MG63 (cell line): ENCODE measurements around the gene CD247. TPM values are rescaled to one million over a fixed set of nuclear protein-coding genes. Genes with fewer than 3 reads are reported as not detected.

ENCODE experiments used
- DNase-seq: peaks from one replicate; pipeline ENCODE4 v3.0.0-alpha.2; 2020
- H3K27me3 ChIP-seq: fragments of 250-450 bp; sonication (Bioruptor Pico); 2 replicates; pipeline ENCODE4 v1.5.1; 2020; ENCODE audit warnings: mild to moderate bottlenecking, moderate library complexity
- H3K36me3 ChIP-seq: fragments of 250-450 bp; sonication (Bioruptor Pico); 2 replicates; pipeline ENCODE4 v1.5.1; 2020; ENCODE audit warnings: mild to moderate bottlenecking, moderate library complexity
- H3K4me3 ChIP-seq: fragments of 250-450 bp; sonication (Bioruptor Pico); 2 replicates; pipeline ENCODE4 v1.5.1; 2020; ENCODE audit warnings: mild to moderate bottlenecking, moderate library complexity
- H3K9me3 ChIP-seq: fragments of 250-450 bp; sonication (Bioruptor Pico); 2 replicates; pipeline ENCODE4 v1.5.1; 2020; ENCODE audit warnings: mild to moderate bottlenecking, moderate library complexity
- total RNA-seq: library from RNA; depleted of rRNA; stranded (reverse); fragments of >200 nt; shearing (Covaris generic); gene quantifications from 2 replicates; pipeline ENCODE4 v1.2.3, GENCODE V29; 2014; ENCODE audit warnings: low replicate concordance

Gene CD247
- total RNA-seq, 1 experiment from 2014 or later: not detected

- DNase-seq: peak; percentile 80
- no peak overlapping the region for H3K4me3 ChIP-seq
- peaks cover 2% of the 10 kb centered on the region; the same call in 1 of the 2 replicates for H3K27me3 ChIP-seq
- no peaks in the 10 kb centered on the region for H3K36me3 ChIP-seq
- H3K9me3 ChIP-seq: no peaks in the 10 kb centered on the region
Observed at GRCh38 chr1:167442142-167442848, 76.0 kb downstream of the CD247 start.

GRCh38 chr1:167441222-167441621, 77.1 kb downstream of the CD247 start:
- no peaks in the 10 kb centered on the region for H3K36me3 ChIP-seq
- peaks cover 2% of the 10 kb centered on the region; the same call in 1 of the 2 replicates for H3K27me3 ChIP-seq
- H3K4me3 ChIP-seq: no peak overlapping the region
- no peak for DNase-seq
- H3K9me3 ChIP-seq: no peaks in the 10 kb centered on the region

GRCh38 chr1:167440776-167441175, 77.6 kb downstream of the CD247 start:
- no peak for DNase-seq
- Histone ChIP-seq H3K4me3 (no peak overlapping the region), H3K27me3 (peaks cover 2% of the 10 kb centered on the region; the same call in 1 of the 2 replicates), H3K36me3 (no peaks in the 10 kb centered on the region), H3K9me3 (no peaks in the 10 kb centered on the region)

- Histone ChIP-seq H3K9me3 (no peaks in the 10 kb centered on the region), H3K36me3 (no peaks in the 10 kb centered on the region), H3K27me3 (peaks cover 2% of the 10 kb centered on the region; the same call in 1 of the 2 replicates), H3K4me3 (no peak overlapping the region)
- DNase-seq: no peak
Observed at GRCh38 chr1:167440345-167440744, 78.0 kb downstream of the CD247 start.

- Histone ChIP-seq H3K27me3 (peaks cover 2% of the 10 kb centered on the region; the same call in 1 of the 2 replicates), H3K9me3 (no peaks in the 10 kb centered on the region), H3K4me3 (peak overlapping the region; percentile 45), H3K36me3 (no peaks in the 10 kb centered on the region)
- DNase-seq: peak; percentile 56
Observed at GRCh38 chr1:167439301-167439988, 78.9 kb downstream of the CD247 start.

- DNase-seq: no peak
- Histone ChIP-seq H3K4me3 (peak overlapping the region; percentile 45; the same call in 1 of the 2 replicates), H3K27me3 (peaks cover 2% of the 10 kb centered on the region; the same call in 1 of the 2 replicates), H3K9me3 (no peaks in the 10 kb centered on the region), H3K36me3 (no peaks in the 10 kb centered on the region)
Observed at GRCh38 chr1:167438171-167439138, 79.9 kb downstream of the CD247 start.

- Histone ChIP-seq H3K36me3 (no peaks in the 10 kb centered on the region), H3K9me3 (no peaks in the 10 kb centered on the region), H3K4me3 (no peak overlapping the region), H3K27me3 (0 out of 2 replicates have a peak, but pooled peaks cover 2% of the 10 kb centered on the region)
- DNase-seq: no peak
Observed at GRCh38 chr1:167435484-167435883, 82.8 kb downstream of the CD247 start.

GRCh38 chr1:167434306-167434705, 84.0 kb downstream of the CD247 start:
- H3K36me3 ChIP-seq: no peaks in the 10 kb centered on the region
- H3K9me3 ChIP-seq: no peaks in the 10 kb centered on the region
- H3K4me3 ChIP-seq: no peak overlapping the region
- H3K27me3 ChIP-seq: 0 out of 2 replicates have a peak, but pooled peaks cover 2% of the 10 kb centered on the region
- DNase-seq: no peak

- 0 out of 2 replicates have a peak, but pooled peaks cover under 1% of the 10 kb centered on the region for H3K27me3 ChIP-seq
- H3K36me3 ChIP-seq: no peaks in the 10 kb centered on the region
- no peaks in the 10 kb centered on the region for H3K9me3 ChIP-seq
- H3K4me3 ChIP-seq: no peak overlapping the region
- DNase-seq: no peak
Observed at GRCh38 chr1:167433884-167434283, 84.4 kb downstream of the CD247 start.

GRCh38 chr1:167432780-167433179, 85.5 kb downstream of the CD247 start:
- H3K36me3 ChIP-seq: no peaks in the 10 kb centered on the region
- no peak for DNase-seq
- H3K27me3 ChIP-seq: no peaks in the 10 kb centered on the region
- H3K9me3 ChIP-seq: no peaks in the 10 kb centered on the region
- H3K4me3 ChIP-seq: no peak overlapping the region

- Histone ChIP-seq H3K36me3 (no peaks in the 10 kb centered on the region), H3K4me3 (no peak overlapping the region), H3K27me3 (no peaks in the 10 kb centered on the region), H3K9me3 (no peaks in the 10 kb centered on the region)
- DNase-seq: no peak
Observed at GRCh38 chr1:167431909-167432650, 86.2 kb downstream of the CD247 start.

GRCh38 chr1:167431261-167431908, 86.9 kb downstream of the CD247 start:
- DNase-seq: no peak
- Histone ChIP-seq H3K27me3 (no peaks in the 10 kb centered on the region), H3K4me3 (no peak overlapping the region), H3K36me3 (no peaks in the 10 kb centered on the region), H3K9me3 (no peaks in the 10 kb centered on the region)

GRCh38 chr1:167430849-167431242, 87.5 kb downstream of the CD247 start:
- no peaks in the 10 kb centered on the region for H3K27me3 ChIP-seq
- DNase-seq: no peak
- no peak overlapping the region for H3K4me3 ChIP-seq
- no peaks in the 10 kb centered on the region for H3K9me3 ChIP-seq
- no peaks in the 10 kb centered on the region for H3K36me3 ChIP-seq

GRCh38 chr1:167430134-167430848, 88.0 kb downstream of the CD247 start:
- no peak for DNase-seq
- Histone ChIP-seq H3K27me3 (no peaks in the 10 kb centered on the region), H3K4me3 (no peak overlapping the region), H3K9me3 (no peaks in the 10 kb centered on the region), H3K36me3 (no peaks in the 10 kb centered on the region)

GRCh38 chr1:167429612-167430011, 88.7 kb downstream of the CD247 start:
- Histone ChIP-seq H3K36me3 (no peaks in the 10 kb centered on the region), H3K27me3 (no peaks in the 10 kb centered on the region), H3K4me3 (no peak overlapping the region), H3K9me3 (no peaks in the 10 kb centered on the region)
- DNase-seq: no peak
